ENCODE measurements around the gene RCAN3. TPM values are rescaled to one million over a fixed set of nuclear protein-coding genes. Genes with fewer than 3 reads are reported as not detected.

Gene RCAN3
- total and polyA plus RNA-seq, 2 of the 13 experiments (the other 11 are each of a cell fraction or from before 2014, with no cell fraction given), result 12.2 to 13.3 TPM

DNA sequence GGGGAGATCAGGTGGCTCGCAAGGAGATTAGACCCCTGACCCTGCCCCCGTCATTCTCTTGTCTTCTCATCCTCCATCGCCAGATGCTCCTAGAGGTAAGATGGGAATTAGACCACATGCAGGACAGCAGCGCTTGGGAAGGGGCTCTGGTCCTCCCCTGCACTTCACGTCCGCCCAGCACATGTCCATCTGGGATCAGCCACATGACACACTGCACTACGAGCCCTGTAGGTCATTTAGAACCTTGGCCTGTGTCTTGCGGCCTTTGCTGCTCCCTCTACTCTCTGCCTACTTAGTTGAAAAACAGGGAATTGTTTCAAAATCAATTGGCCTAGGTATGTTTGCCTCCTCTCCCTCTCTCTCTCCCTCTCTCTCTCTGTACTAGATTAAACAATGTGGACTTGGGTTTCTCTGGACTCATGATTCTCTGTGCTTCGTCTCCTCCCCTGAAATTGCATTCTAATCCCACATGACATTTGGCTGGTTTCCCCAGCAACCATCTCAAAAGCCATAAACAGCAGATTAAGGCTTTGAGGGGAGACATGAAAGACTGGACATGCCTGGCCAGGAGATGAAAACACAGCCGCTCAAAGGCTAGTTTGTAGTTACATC is 49.4 kb downstream of the RCAN3 start (continued):
- TF ChIP-seq, protein P1, sequence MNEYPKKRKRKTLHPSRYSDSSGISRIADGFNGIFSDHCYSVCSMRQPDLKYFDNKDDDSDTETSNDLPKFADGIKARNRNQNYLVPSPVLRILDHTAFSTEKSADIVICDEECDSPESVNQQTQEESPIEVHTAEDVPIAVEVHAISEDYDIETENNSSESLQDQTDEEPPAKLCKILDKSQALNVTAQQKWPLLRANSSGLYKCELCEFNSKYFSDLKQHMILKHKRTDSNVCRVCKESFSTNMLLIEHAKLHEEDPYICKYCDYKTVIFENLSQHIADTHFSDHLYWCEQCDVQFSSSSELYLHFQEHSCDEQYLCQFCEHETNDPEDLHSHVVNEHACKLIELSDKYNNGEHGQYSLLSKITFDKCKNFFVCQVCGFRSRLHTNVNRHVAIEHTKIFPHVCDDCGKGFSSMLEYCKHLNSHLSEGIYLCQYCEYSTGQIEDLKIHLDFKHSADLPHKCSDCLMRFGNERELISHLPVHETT (CRISPR knock-in tag; conservative IDR thresholded peaks at IDR 0.05), result no peak; the same call in 1 of the 2 replicates
- TF ChIP-seq ZNF143 (CRISPR knock-in tag; IDR thresholded peaks at IDR 0.05) (no peak), MTA1 (CRISPR knock-in tag; IDR thresholded peaks at IDR 0.05; ENCODE audit: borderline replicate concordance) (peak; percentile 96), POLR2AphosphoS2 (IDR thresholded peaks at IDR 0.05; ENCODE audit: low read depth, low read length) (no peak), SIN3B (IDR thresholded peaks at IDR 0.05; ENCODE audit: low read length) (no peak), EP300 (IDR thresholded peaks at IDR 0.05; ENCODE audit: low read depth in 2 of 2, low read length in 2 of 2) (peak; percentile 74 to 90), EP300 (CRISPR knock-in tag; IDR thresholded peaks at IDR 0.05; ENCODE audit: borderline replicate concordance) (0 out of 2 replicates have a peak, but pooled peaks have one; percentile 17), ZNF720 (CRISPR knock-in tag; IDR thresholded peaks at IDR 0.05) (no peak), HOXA3 (CRISPR knock-in tag; IDR thresholded peaks at IDR 0.05) (peak; percentile 76; the same call in 1 of the 2 replicates), ZNF367 (CRISPR knock-in tag; IDR thresholded peaks at IDR 0.05; ENCODE audit: borderline replicate concordance) (no peak), RFX1 (IDR thresholded peaks at IDR 0.05) (peak; percentile 82), SIX4 (CRISPR knock-in tag; IDR thresholded peaks at IDR 0.05) (0 out of 2 replicates have a peak, but pooled peaks have one; percentile 32), AGO2 (optimal IDR thresholded peaks at IDR 0.05; ENCODE audit: low read depth, low read length) (no peak), GFI1 (CRISPR knock-in tag; IDR thresholded peaks at IDR 0.05; ENCODE audit: borderline replicate concordance) (peak; percentile 69; the same call in 1 of the 2 replicates), KMT2A (CRISPR knock-in tag; IDR thresholded peaks at IDR 0.05) (no peak), ZFP82 (CRISPR knock-in tag; IDR thresholded peaks at IDR 0.05; ENCODE audit: borderline replicate concordance) (no peak; the same call in 1 of the 2 replicates), TEAD2 (CRISPR knock-in tag; IDR thresholded peaks at IDR 0.05) (no peak), RFXAP (CRISPR knock-in tag; IDR thresholded peaks at IDR 0.05; ENCODE audit: borderline replicate concordance) (no peak; the same call in 1 of the 2 replicates)
- TF ChIP-seq, protein P2, sequence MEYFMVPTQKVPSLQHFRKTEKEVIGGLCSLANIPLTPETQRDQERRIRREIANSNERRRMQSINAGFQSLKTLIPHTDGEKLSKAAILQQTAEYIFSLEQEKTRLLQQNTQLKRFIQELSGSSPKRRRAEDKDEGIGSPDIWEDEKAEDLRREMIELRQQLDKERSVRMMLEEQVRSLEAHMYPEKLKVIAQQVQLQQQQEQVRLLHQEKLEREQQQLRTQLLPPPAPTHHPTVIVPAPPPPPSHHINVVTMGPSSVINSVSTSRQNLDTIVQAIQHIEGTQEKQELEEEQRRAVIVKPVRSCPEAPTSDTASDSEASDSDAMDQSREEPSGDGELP (IDR thresholded peaks at IDR 0.05; ENCODE audit: borderline replicate concordance, low read depth), result no peak; the same call in 1 of the 2 replicates
- TF ChIP-seq, protein P3, sequence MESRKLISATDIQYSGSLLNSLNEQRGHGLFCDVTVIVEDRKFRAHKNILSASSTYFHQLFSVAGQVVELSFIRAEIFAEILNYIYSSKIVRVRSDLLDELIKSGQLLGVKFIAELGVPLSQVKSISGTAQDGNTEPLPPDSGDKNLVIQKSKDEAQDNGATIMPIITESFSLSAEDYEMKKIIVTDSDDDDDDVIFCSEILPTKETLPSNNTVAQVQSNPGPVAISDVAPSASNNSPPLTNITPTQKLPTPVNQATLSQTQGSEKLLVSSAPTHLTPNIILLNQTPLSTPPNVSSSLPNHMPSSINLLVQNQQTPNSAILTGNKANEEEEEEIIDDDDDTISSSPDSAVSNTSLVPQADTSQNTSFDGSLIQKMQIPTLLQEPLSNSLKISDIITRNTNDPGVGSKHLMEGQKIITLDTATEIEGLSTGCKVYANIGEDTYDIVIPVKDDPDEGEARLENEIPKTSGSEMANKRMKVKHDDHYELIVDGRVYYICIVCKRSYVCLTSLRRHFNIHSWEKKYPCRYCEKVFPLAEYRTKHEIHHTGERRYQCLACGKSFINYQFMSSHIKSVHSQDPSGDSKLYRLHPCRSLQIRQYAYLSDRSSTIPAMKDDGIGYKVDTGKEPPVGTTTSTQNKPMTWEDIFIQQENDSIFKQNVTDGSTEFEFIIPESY (CRISPR knock-in tag; IDR thresholded peaks at IDR 0.05), result no peak
- TF ChIP-seq, protein P4, sequence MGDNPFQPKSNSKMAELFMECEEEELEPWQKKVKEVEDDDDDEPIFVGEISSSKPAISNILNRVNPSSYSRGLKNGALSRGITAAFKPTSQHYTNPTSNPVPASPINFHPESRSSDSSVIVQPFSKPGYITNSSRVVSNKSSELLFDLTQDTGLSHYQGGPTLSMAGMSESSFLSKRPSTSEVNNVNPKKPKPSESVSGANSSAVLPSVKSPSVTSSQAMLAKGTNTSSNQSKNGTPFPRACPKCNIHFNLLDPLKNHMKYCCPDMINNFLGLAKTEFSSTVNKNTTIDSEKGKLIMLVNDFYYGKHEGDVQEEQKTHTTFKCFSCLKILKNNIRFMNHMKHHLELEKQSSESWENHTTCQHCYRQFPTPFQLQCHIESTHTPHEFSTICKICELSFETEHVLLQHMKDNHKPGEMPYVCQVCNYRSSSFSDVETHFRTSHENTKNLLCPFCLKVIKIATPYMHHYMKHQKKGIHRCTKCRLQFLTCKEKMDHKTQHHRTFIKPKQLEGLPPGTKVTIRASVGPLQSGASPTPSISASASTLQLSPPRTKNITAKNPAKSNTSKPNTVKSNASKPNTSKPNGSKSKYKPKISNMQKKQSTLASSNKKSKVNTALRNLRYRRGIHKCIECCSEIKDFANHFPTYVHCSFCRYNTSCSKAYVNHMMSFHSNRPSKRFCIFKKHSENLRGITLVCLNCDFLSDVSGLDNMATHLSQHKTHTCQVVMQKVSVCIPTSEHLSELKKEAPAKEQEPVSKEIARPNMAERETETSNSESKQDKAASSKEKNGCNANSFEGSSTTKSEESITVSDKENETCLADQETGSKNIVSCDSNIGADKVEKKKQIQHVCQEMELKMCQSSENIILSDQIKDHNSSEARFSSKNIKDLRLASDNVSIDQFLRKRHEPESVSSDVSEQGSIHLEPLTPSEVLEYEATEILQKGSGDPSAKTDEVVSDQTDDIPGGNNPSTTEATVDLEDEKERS (CRISPR knock-in tag; IDR thresholded peaks at IDR 0.05), result no peak
- TF ChIP-seq, protein P5, sequence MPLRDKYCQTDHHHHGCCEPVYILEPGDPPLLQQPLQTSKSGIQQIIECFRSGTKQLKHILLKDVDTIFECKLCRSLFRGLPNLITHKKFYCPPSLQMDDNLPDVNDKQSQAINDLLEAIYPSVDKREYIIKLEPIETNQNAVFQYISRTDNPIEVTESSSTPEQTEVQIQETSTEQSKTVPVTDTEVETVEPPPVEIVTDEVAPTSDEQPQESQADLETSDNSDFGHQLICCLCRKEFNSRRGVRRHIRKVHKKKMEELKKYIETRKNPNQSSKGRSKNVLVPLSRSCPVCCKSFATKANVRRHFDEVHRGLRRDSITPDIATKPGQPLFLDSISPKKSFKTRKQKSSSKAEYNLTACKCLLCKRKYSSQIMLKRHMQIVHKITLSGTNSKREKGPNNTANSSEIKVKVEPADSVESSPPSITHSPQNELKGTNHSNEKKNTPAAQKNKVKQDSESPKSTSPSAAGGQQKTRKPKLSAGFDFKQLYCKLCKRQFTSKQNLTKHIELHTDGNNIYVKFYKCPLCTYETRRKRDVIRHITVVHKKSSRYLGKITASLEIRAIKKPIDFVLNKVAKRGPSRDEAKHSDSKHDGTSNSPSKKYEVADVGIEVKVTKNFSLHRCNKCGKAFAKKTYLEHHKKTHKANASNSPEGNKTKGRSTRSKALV (CRISPR knock-in tag; IDR thresholded peaks at IDR 0.05), result no peak

Data from HepG2 (cell line).